Measurements from ENCODE around the gene MEGF11. TPM values are rescaled to one million over a fixed set of nuclear protein-coding genes. Genes with fewer than 3 reads are reported as not detected.

Gene MEGF11
- polyA plus RNA-seq, 3 donors = not detected

DNA sequence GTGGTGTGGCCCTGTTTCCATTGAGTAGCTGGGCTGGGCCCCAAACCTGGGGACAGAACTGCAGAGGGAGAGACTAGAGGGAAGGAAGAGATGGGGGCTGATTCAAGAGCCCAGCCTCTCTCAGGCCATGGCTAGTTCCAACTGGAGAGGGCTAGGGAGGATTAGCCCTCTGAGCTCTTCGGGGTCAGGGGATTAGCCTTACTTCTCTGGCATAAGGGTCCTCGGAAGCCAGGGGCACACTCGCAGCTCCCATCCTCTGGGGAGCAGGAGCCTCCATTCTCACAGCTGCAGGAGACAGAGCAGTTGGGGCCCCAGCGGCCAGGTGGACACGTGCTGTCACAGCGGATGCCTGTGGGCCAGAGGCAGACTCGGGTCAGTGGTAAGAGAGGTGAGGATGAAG is 330.9 kb downstream of the MEGF11 start:
- H3K36me3 ChIP-seq (replicated peaks in 1 of 2; ENCODE audit: control insufficient read depth in 1 of 2, insufficient read depth in 2 of 2, low read length in 2 of 2) = no peaks in the 10 kb centered on the region
- 100% methylated on average over 7 of the region's 7 CpGs for WGBS (ENCODE audit: insufficient coverage)
- Mint-ChIP-seq H3K9me3 (no peaks in the 10 kb centered on the region), H3K27me3 (ENCODE audit: low read depth in 3 of 3) (peaks cover 1 to 4% (median 2%) of the 10 kb centered on the region in 3 donors), H3K27ac (peak overlapping the region in 1 of 7 donors; percentile 40), H3K36me3 (peaks cover 0 to 2% of the 10 kb centered on the region in 2 donors), H3K4me1 (no peaks in the 10 kb centered on the region), H3K4me3 (no peak overlapping the region)
- H3K4me3 ChIP-seq (replicated peaks in 1 of 3; ENCODE audit: low read depth in 2 of 3, low read length in 3 of 3) = no peak overlapping the region
- no peaks in the 10 kb centered on the region for H3K27me3 ChIP-seq (ENCODE audit: control insufficient read depth in 2 of 2, insufficient read depth in 2 of 2, low read length in 2 of 2)
- no peaks in the 10 kb centered on the region for H3K4me1 ChIP-seq (ENCODE audit: control insufficient read depth in 1 of 2, insufficient read depth in 2 of 2, low read length in 2 of 2)
- no peaks in the 10 kb centered on the region for H3K79me2 ChIP-seq (ENCODE audit: insufficient read depth, low read length)
- intact Hi-C loops (cut with micrococcal nuclease) = no loop called here
- no peak overlapping the region for H2AFZ ChIP-seq (ENCODE audit: insufficient read depth, low read depth, low read length, poor library complexity, severe bottlenecking)
- no peaks in the 10 kb centered on the region for H4K20me1 ChIP-seq (ENCODE audit: insufficient read depth, low read length)
- H3K27ac ChIP-seq (ENCODE audit: low read depth in 1 of 2, low read length in 2 of 2) = no peak overlapping the region
- no peak overlapping the region for H3K9ac ChIP-seq (ENCODE audit: insufficient read depth, low read length, poor library complexity, severe bottlenecking)
- TF ChIP-seq, protein P1, sequence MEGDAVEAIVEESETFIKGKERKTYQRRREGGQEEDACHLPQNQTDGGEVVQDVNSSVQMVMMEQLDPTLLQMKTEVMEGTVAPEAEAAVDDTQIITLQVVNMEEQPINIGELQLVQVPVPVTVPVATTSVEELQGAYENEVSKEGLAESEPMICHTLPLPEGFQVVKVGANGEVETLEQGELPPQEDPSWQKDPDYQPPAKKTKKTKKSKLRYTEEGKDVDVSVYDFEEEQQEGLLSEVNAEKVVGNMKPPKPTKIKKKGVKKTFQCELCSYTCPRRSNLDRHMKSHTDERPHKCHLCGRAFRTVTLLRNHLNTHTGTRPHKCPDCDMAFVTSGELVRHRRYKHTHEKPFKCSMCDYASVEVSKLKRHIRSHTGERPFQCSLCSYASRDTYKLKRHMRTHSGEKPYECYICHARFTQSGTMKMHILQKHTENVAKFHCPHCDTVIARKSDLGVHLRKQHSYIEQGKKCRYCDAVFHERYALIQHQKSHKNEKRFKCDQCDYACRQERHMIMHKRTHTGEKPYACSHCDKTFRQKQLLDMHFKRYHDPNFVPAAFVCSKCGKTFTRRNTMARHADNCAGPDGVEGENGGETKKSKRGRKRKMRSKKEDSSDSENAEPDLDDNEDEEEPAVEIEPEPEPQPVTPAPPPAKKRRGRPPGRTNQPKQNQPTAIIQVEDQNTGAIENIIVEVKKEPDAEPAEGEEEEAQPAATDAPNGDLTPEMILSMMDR (IDR thresholded peaks at IDR 0.05) = no peak
- DNase-seq = no peak
- H3K9me3 ChIP-seq (replicated peaks in 1 of 2; ENCODE audit: control insufficient read depth in 1 of 2, insufficient read depth in 1 of 2, low read length in 2 of 2) = no peaks in the 10 kb centered on the region
- H3K4me2 ChIP-seq (replicated peaks; ENCODE audit: extremely low read depth, low read length, poor library complexity, severe bottlenecking) = no peak overlapping the region

DNA sequence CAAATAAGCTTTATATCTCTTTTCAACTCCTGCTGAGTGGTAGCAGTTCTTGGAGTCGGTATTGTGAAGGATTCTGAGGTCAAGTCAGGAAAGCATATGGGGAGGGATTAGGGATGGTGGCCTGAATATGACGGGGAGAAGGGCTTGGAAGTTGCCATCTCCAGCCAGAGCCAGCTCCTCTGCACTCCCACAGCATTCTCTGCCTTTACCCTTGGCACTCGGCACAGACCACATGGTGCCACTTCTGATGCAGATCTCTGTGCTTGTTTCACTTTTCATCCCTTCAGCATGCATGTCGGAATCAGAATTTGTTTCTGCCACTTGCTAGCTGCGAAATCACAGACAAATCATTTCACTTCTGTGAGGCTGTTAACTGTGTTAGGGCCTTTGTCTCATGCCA is 331.8 kb downstream of the MEGF11 start:
- H3K36me3 ChIP-seq (replicated peaks in 1 of 2; ENCODE audit: control insufficient read depth in 1 of 2, insufficient read depth in 2 of 2, low read length in 2 of 2) = no peaks in the 10 kb centered on the region
- H3K9me3 Mint-ChIP-seq = no peaks in the 10 kb centered on the region
- no peaks in the 10 kb centered on the region for H3K27me3 ChIP-seq (ENCODE audit: control insufficient read depth in 2 of 2, insufficient read depth in 2 of 2, low read length in 2 of 2)
- no peaks in the 10 kb centered on the region for H3K4me1 ChIP-seq (ENCODE audit: control insufficient read depth in 1 of 2, insufficient read depth in 2 of 2, low read length in 2 of 2)
- H3K4me3 Mint-ChIP-seq = no peak overlapping the region
- TF ChIP-seq, protein P1 (IDR thresholded peaks at IDR 0.05) = no peak
- peaks cover 1 to 4% (median 2%) of the 10 kb centered on the region in 3 donors for H3K27me3 Mint-ChIP-seq (ENCODE audit: low read depth in 3 of 3)
- no peak overlapping the region for H3K9ac ChIP-seq (ENCODE audit: insufficient read depth, low read length, poor library complexity, severe bottlenecking)
- no peaks in the 10 kb centered on the region for H3K4me1 Mint-ChIP-seq
- H3K79me2 ChIP-seq (ENCODE audit: insufficient read depth, low read length) = no peaks in the 10 kb centered on the region
- H4K20me1 ChIP-seq (ENCODE audit: insufficient read depth, low read length) = no peaks in the 10 kb centered on the region
- H3K4me2 ChIP-seq (replicated peaks; ENCODE audit: extremely low read depth, low read length, poor library complexity, severe bottlenecking) = no peak overlapping the region
- 100% methylated on average over 2 of the region's 5 CpGs for WGBS (ENCODE audit: insufficient coverage)
- DNase-seq = no peak
- H3K27ac ChIP-seq (ENCODE audit: low read depth in 1 of 2, low read length in 2 of 2) = no peak overlapping the region
- no peaks in the 10 kb centered on the region for H3K9me3 ChIP-seq (replicated peaks in 1 of 2; ENCODE audit: control insufficient read depth in 1 of 2, insufficient read depth in 1 of 2, low read length in 2 of 2)
- H2AFZ ChIP-seq (ENCODE audit: insufficient read depth, low read depth, low read length, poor library complexity, severe bottlenecking) = no peak overlapping the region
- no peak overlapping the region for H3K4me3 ChIP-seq (replicated peaks in 1 of 3; ENCODE audit: low read depth in 2 of 3, low read length in 3 of 3)
- peaks cover 0 to 2% of the 10 kb centered on the region in 2 donors for H3K36me3 Mint-ChIP-seq
- H3K27ac Mint-ChIP-seq = no peak overlapping the region
- intact Hi-C loops (cut with micrococcal nuclease) = no loop called here
